ENCODE data around the gene CETP.
"Not testable (repeated sequence)": the region's sequence is repeated elsewhere in the genome, so short reads cannot be mapped to it uniquely, and the experiment has no call there.

The CETP gene

DNA sequence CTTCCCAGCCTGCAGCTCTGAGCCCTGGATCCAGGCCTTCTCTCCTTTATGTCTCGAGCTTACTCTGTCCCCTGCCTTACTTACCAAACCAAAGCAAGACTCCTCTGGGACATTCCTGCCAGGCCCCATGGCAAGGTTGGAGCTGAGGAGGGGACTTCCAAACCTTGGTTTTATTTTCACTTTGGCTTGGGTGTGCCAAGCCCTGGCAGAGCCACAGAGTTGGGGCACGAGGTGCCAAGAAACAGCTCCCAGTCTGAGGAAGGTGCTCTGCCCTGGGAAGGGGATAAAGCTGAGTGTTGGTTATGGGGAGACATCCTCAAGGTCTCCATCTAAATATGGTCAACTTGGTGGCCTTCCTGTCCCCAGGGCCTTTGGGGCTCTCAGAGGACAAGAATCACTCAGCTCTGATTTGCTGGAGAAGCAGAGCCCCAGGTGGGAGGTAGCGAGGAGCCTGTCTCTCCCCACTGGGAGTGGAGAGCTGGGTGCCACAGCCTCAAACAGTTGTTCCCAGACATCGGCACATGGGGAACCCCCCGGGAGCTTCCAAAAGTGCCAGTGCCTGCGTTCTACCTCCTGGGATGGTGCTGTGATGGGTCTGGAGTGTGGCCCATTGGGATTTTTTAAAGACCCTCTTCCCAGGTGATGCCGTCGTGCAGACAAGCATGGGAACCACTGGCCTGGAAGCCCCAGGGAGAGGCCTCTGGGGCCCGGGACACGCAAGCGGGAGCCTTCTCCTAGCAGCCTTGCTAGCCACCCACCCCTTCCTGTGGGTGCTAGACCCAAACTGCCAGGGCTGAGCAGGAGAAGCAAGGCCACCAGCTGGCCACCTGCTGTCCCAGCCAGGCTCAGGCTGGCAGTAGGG lies 37.9 kb downstream of the CETP start:
- no peak for DNase-seq

DNA sequence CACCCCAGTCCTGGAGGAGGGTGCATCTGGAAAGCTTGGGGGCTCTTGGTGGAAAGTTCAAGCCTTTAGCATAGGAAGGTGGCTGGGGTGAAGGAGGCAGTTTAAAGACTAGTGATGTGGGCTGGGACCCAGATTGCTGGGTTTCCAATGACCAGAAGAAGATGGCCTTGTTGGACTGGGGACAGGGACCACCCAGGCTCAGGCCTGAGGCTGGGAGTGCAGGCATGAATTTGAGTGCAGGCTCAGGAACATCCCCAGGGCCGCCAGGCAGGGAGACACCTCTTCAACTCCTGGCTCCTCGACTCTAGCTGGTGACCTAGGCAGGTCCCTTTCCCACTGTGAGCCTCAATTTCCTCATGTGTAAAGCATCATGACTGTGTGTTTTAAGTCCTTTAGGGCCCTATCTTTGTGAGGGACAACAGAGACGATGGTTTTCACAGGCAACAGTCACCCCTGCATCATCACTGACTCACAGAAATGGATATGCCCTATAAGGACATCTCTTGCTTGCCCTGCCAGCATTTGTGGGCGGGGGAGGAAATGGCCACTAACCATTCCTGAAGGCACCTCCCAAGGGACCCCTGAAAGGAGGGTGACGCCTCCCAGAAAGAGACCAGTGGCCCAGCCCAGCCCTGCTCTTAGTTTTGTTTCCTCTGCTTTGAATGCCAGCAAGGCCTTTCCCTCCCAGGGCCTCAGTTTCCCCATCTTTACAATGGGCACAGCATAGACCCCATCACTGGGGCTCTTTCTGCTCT lies 38.7 kb downstream of the CETP start:
- no peak for DNase-seq

DNA sequence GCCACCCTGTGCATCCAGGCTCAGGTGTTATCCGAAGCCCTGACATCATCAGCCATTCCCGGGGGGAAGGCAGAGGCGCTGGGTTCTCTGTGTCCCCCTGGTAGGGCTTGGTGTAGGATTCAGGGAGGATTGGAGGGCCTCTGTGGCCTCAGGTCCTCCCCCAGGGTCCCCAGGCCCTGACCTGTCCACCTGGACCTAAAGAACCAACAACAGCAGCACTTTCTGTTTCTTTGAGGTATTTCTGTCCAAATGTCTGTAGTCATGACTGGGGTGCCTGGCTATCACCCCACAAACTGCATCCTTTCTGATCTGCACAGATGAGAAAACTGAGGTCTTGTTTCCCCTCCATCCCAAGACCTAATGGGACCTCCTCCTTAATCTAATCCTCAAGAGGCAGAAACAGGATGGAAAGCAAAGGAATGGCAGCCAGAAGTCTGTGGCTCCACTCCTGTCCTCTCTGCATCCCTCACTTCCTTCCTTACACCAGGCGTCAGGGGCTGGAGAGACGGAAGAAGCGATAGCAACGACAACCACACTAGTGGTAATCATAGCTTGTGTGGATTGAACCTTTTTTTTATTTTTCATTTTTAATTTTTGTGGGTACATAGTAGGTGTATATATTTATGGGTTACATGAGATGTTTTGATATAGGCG lies 39.4 kb downstream of the CETP start:
- no peak for DNase-seq

- DNase-seq = no peak
Measured at GRCh38 chr16:57003439-57004386, 42.0 kb downstream of the CETP start.

GRCh38 chr16:57004387-57005250 lies 42.9 kb downstream of the CETP start:
- DNase-seq = no peak

GRCh38 chr16:57005597-57005996 lies 43.8 kb downstream of the CETP start:
- DNase-seq = not testable (repeated sequence)

GRCh38 chr16:57007050-57007449 lies 45.3 kb downstream of the CETP start:
- no peak for DNase-seq

GRCh38 chr16:57007530-57007929 lies 45.8 kb downstream of the CETP start:
- no peak for DNase-seq

DNA sequence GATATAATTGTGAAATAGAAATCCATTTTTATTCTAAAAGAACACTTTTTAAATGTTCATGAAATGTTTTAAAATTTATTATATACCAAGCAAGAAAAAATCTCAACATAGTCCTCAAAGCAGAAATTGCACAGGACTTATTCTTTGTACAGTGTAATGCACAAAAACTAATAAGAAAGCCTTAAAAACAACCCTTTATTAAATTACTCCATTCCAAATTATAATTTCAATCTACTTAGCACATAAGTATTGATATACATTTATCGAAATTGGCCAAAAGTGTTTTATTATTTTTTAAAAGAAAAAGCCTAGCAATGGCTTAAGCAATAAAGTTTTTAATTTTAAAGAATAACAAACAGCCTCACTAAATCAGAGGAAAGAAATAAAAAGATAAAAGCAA lies 46.7 kb downstream of the CETP start:
- no peak for DNase-seq

DNA sequence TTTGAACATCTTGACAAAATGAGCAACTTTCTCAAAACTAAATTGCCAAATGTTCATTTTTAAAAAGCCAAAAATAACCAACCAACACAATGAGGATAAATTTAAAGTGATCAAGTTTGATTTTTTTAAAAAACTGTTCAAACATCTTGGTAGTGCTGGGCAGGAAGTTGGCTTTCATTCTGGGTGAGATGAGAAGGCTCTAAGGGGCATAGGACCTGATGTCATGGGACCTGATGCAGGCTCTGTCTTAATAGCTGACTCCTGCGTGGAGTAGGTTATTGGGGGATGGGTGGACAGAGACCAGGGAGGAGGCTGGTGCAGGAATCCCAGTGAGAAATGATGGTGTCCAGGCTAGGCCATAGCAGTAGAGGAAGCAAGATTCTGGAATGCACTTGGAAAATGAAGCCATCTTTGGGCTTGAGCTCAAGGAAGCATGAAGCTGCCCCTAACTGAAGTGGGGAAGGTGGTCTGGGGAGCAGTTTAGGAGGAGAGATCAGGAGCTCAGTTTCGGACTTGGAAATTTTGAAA lies 48.0 kb downstream of the CETP start:
- no peak for DNase-seq

- DNase-seq = no peak
Measured at GRCh38 chr16:57012353-57012752, 50.6 kb downstream of the CETP start.

GRCh38 chr16:57013229-57013628 lies 51.5 kb downstream of the CETP start:
- no peak for DNase-seq

- no peak for DNase-seq
Measured at GRCh38 chr16:57013902-57014301, 52.2 kb downstream of the CETP start.

- no peak for DNase-seq
Measured at GRCh38 chr16:57016301-57016700, 54.6 kb downstream of the CETP start.

- DNase-seq = no peak
Measured at GRCh38 chr16:57016831-57017230, 55.1 kb downstream of the CETP start.

GRCh38 chr16:57017251-57017650 lies 55.5 kb downstream of the CETP start:
- no peak for DNase-seq

DNA sequence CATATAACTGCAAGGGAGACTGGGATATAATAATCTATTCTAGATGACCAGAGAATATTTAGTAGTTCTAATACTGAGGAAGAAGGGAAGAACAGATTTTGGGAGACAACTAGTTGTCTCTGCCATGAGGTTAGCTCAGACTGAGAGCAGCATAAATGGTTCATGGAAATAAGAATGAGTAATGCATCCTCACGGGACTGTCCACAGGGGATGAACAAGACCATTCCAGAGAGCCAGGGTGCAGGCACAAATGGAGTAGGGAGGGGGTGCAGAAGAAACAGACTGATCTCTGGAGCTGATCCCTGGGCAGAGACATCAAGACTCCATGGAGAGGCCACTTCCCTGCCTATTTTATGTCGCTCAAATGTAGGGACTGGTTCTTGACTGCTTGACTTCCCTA lies 58.0 kb downstream of the CETP start:
- no peak for DNase-seq

DNA sequence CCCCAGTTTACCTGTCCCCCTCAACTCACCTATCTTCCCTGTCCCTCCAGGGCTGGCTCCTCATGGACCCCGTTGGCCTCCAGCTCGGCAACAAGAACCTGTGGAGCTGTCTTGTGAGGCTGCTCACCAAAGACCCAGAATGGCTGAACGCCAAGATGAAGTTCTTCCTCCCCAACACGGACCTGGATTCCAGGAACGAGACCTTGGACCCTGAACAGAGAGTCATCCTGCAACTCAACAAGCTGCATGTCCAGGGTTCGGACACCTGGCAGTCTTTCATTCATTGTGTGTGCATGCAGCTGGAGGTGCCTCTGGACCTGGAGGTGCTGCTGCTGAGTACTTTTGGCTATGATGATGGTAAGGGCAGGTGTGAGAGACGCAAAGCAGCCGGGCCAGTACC lies 58.9 kb downstream of the CETP start:
- no peak for DNase-seq

GRCh38 chr16:57021757-57022156 lies 60.0 kb downstream of the CETP start:
- no peak for DNase-seq

GRCh38 chr16:57022445-57022844 lies 60.7 kb downstream of the CETP start:
- DNase-seq = no peak

DNA sequence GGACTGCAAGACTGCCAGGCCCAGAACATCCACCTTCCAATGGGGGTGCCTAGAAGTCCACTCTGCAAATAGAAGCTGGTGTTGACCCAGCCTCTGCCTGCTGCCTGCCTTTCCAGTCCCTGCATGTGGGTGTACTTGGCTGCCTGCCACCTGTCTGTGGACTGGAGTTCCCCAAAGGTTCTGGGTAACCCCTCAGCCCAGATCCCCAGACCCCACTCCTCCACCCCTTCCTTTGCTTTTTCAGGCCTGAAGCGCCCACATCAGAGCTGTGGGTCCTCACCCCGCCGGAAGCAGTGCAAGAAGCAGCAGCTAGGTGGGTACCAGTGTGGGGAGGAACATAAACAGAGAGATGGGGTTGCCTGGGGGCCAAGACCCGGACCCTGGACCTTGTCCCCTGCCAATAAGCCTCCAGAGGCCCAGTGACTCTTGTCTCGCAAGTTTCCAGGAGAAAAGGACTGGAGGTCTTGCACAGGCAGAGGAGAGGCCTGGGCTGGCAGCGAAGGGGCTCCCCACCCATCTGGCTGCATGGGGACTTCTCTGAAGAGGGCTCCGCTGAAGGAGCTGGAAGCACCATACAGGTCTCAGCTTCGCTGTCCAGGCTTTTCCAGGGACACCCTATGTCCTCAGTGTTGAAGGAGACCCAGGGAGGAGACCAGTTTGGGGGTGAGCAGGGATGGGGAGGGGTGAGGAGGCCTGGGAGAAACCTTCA lies 61.9 kb downstream of the CETP start:
- DNase-seq = no peak

All from NCI-H524 (cell line).